ENCODE data around the gene SPPL2C. TPM values are rescaled to one million over a fixed set of nuclear protein-coding genes. Genes with fewer than 3 reads are reported as not detected.

Gene SPPL2C
- total RNA-seq: 1 to 10 TPM in 1 of 2 donors, not detected in 1; 1.5 TPM

- no peak within 1 kb of the TSS for H3K27ac ChIP-seq
- no peaks in the 10 kb centered on the region for H3K36me3 ChIP-seq
- intact Hi-C loops (cut with DNase I): no loop called here
- H3K9me3 ChIP-seq: no peaks in the 10 kb centered on the region
- TF ChIP-seq POLR2AphosphoS5 (IDR thresholded peaks at IDR 0.05): no peak
- TF ChIP-seq CTCF (IDR thresholded peaks at IDR 0.05): no peak
- no peak for TF ChIP-seq POLR2A (IDR thresholded peaks at IDR 0.05)
- no peak for DNase-seq (ENCODE audit: low spot score)
- no peaks in the 10 kb centered on the region for H3K4me1 ChIP-seq (replicated peaks)
- no peak within 1 kb of the TSS for H3K4me3 ChIP-seq
- no peaks in the 10 kb centered on the region for H3K27me3 ChIP-seq (replicated peaks; ENCODE audit: insufficient read depth)
- 75% methylated on average over 21 of the region's 25 CpGs for WGBS
Measured at GRCh38 chr17:45844695-45845375, at the start of gene SPPL2C. SPPL2C (plus strand) TSS chr17:45844881; CDS start chr17:45844907, 26 bp downstream.

- Histone ChIP-seq H3K9me3 (no peaks in the 10 kb centered on the region), H3K27ac (no peak overlapping the region), H3K4me1 (replicated peaks) (no peaks in the 10 kb centered on the region), H3K27me3 (replicated peaks; ENCODE audit: insufficient read depth) (no peaks in the 10 kb centered on the region), H3K36me3 (no peaks in the 10 kb centered on the region), H3K4me3 (no peak overlapping the region)
- no peak for DNase-seq (ENCODE audit: low spot score)
- intact Hi-C loops (cut with DNase I): no loop called here
- 32% methylated on average over 2 of the region's 2 CpGs for WGBS
- TF ChIP-seq POLR2A (IDR thresholded peaks at IDR 0.05) (no peak), CTCF (IDR thresholded peaks at IDR 0.05) (no peak), POLR2AphosphoS5 (IDR thresholded peaks at IDR 0.05) (no peak)
Measured at GRCh38 chr17:45800816-45801215, 43.9 kb upstream of the SPPL2C start.

- no peak for DNase-seq (ENCODE audit: low spot score)
- Histone ChIP-seq H3K9me3 (no peaks in the 10 kb centered on the region), H3K4me3 (no peak overlapping the region), H3K27ac (no peak overlapping the region), H3K4me1 (replicated peaks) (no peaks in the 10 kb centered on the region), H3K36me3 (no peaks in the 10 kb centered on the region), H3K27me3 (replicated peaks; ENCODE audit: insufficient read depth) (no peaks in the 10 kb centered on the region)
- TF ChIP-seq POLR2A (IDR thresholded peaks at IDR 0.05) (no peak), POLR2AphosphoS5 (IDR thresholded peaks at IDR 0.05) (no peak), CTCF (IDR thresholded peaks at IDR 0.05) (no peak)
- intact Hi-C loops (cut with DNase I): no loop called here
- WGBS: 36% methylated on average over 8 of the region's 8 CpGs
Measured at GRCh38 chr17:45801421-45801820, 43.3 kb upstream of the SPPL2C start.

GRCh38 chr17:45808845-45809244 is 35.8 kb upstream of the SPPL2C start:
- no peaks in the 10 kb centered on the region for H3K9me3 ChIP-seq
- H3K4me1 ChIP-seq (replicated peaks): no peaks in the 10 kb centered on the region
- no peaks in the 10 kb centered on the region for H3K36me3 ChIP-seq
- TF ChIP-seq POLR2AphosphoS5 (IDR thresholded peaks at IDR 0.05): no peak
- TF ChIP-seq CTCF (IDR thresholded peaks at IDR 0.05): no peak
- TF ChIP-seq POLR2A (IDR thresholded peaks at IDR 0.05): no peak
- H3K27ac ChIP-seq: no peak overlapping the region
- WGBS: 83% methylated on average over 1 of the region's 1 CpG
- intact Hi-C loops (cut with DNase I): no loop called here
- DNase-seq (ENCODE audit: low spot score): no peak
- H3K4me3 ChIP-seq: no peak overlapping the region
- no peaks in the 10 kb centered on the region for H3K27me3 ChIP-seq (replicated peaks; ENCODE audit: insufficient read depth)

- no peak for TF ChIP-seq CTCF (IDR thresholded peaks at IDR 0.05)
- no peak for TF ChIP-seq POLR2AphosphoS5 (IDR thresholded peaks at IDR 0.05)
- no peak for TF ChIP-seq POLR2A (IDR thresholded peaks at IDR 0.05)
- no peaks in the 10 kb centered on the region for H3K9me3 ChIP-seq
- 72% methylated on average over 15 of the region's 15 CpGs for WGBS
Measured at GRCh38 chr17:45809499-45809898, 35.2 kb upstream of the SPPL2C start.

More at GRCh38 chr17:45809499-45809898, 35.2 kb upstream of the SPPL2C start:
- Histone ChIP-seq H3K4me3 (no peak overlapping the region), H3K4me1 (replicated peaks) (no peaks in the 10 kb centered on the region), H3K27ac (no peak overlapping the region), H3K27me3 (replicated peaks; ENCODE audit: insufficient read depth) (no peaks in the 10 kb centered on the region), H3K36me3 (no peaks in the 10 kb centered on the region)
- intact Hi-C loops (cut with DNase I): no loop called here
- no peak for DNase-seq (ENCODE audit: low spot score)

All from prostate gland (tissue), 2 donors.